Measurements from ENCODE around the gene PTCH2. TPM values are rescaled to one million over a fixed set of nuclear protein-coding genes. Genes with fewer than 3 reads are reported as not detected.

The PTCH2 gene
- total and polyA plus RNA-seq, 2 donors (not counting 1 experiment from before 2014, with no cell fraction given): 1.3 to 1.7 TPM

GRCh38 chr1:44807364-44808062, 35.5 kb downstream of the PTCH2 start:
- peaks cover 0 to 3% (median 0%) of the 10 kb centered on the region in 3 donors for H3K9me3 ChIP-seq (ENCODE audit: control extremely low read depth in 1 of 3, control insufficient read depth in 2 of 3, insufficient read depth in 1 of 3, low read length in 2 of 3)
- H3K27me3 ChIP-seq (replicated peaks in 1 of 4; ENCODE audit: control extremely low read depth in 1 of 4, control insufficient read depth in 3 of 4, insufficient read depth in 4 of 4, low read length in 3 of 4): no peaks in the 10 kb centered on the region
- H3K4me1 ChIP-seq (ENCODE audit: control insufficient read depth in 2 of 2, insufficient read depth in 2 of 2, low read length in 2 of 2): peaks cover 44 to 59% of the 10 kb centered on the region in 2 donors
- peak overlapping the region; percentile 30 for H2AFZ ChIP-seq (ENCODE audit: insufficient read depth, low read depth, low read length, poor library complexity, severe bottlenecking)
- peaks cover 0 to 20% of the 10 kb centered on the region in 2 experiments for H3K36me3 ChIP-seq (replicated peaks in 1 of 2; ENCODE audit: control extremely low read depth in 1 of 2, control insufficient read depth in 1 of 2, extremely low read depth in 1 of 2, insufficient read depth in 2 of 2, low read length in 1 of 2)
- H3K4me3 ChIP-seq (ENCODE audit: control extremely low read depth in 1 of 5, extremely low read depth in 1 of 5, insufficient read depth in 1 of 5, low read depth in 2 of 5, low read length in 4 of 5): peak overlapping the region in 1 of 5 experiments; percentile 10
- no peaks in the 10 kb centered on the region for H4K20me1 ChIP-seq (ENCODE audit: control insufficient read depth, insufficient read depth, low read length, poor library complexity, severe bottlenecking)
- no peaks in the 10 kb centered on the region for H3K9me3 Mint-ChIP-seq (ENCODE audit: insufficient read depth)
- CTCF ChIA-PET: interaction anchor here (1.7 to 3.9 kb wide), 5 partner anchors 8 to 496 kb away, joined by 6 to 40 read pairs (median 8); partner anchors contain the start of gene PLK3
- H3K27ac ChIP-seq (ENCODE audit: low read length in 2 of 2): peak overlapping the region; percentile 91 to 95
- H3K27ac Mint-ChIP-seq: peak overlapping the region; percentile 99
- ATAC-seq (ENCODE audit: low read depth) (peak; percentile 58), DNase-seq (peak; percentile 87)
- peak overlapping the region; percentile 66 for H3K4me3 Mint-ChIP-seq
- H3K27me3 Mint-ChIP-seq: no peaks in the 10 kb centered on the region
- H3K9ac ChIP-seq (ENCODE audit: low read length): peak overlapping the region; percentile 7
- POLR2A ChIA-PET: interaction anchor here (0.6 to 4.3 kb wide), 6 partner anchors 7 to 496 kb away, joined by 3 to 59 read pairs (median 12); partner anchors contain the start of gene PLK3
- H3K79me2 ChIP-seq (ENCODE audit: control insufficient read depth, insufficient read depth, low read length): no peaks in the 10 kb centered on the region
- intact Hi-C loops (cut with micrococcal nuclease): no loop called here
- 13% methylated on average over 15 of the region's 16 CpGs for WGBS (ENCODE audit: insufficient coverage)
- TF ChIP-seq, protein P1, sequence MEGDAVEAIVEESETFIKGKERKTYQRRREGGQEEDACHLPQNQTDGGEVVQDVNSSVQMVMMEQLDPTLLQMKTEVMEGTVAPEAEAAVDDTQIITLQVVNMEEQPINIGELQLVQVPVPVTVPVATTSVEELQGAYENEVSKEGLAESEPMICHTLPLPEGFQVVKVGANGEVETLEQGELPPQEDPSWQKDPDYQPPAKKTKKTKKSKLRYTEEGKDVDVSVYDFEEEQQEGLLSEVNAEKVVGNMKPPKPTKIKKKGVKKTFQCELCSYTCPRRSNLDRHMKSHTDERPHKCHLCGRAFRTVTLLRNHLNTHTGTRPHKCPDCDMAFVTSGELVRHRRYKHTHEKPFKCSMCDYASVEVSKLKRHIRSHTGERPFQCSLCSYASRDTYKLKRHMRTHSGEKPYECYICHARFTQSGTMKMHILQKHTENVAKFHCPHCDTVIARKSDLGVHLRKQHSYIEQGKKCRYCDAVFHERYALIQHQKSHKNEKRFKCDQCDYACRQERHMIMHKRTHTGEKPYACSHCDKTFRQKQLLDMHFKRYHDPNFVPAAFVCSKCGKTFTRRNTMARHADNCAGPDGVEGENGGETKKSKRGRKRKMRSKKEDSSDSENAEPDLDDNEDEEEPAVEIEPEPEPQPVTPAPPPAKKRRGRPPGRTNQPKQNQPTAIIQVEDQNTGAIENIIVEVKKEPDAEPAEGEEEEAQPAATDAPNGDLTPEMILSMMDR (IDR thresholded peaks at IDR 0.05): no peak
- TF ChIP-seq EZH2 (IDR thresholded peaks at IDR 0.05; ENCODE audit: borderline replicate concordance, insufficient read depth, low read depth, low read length, poor library complexity, severe bottlenecking): no peak
- H3K4me2 ChIP-seq (replicated peaks; ENCODE audit: low read depth, low read length, poor library complexity, severe bottlenecking): peak overlapping the region; percentile 68
- peaks cover 66% of the 10 kb centered on the region for H3K4me1 Mint-ChIP-seq
